ENCODE data around the gene ODF2. TPM values are rescaled to one million over a fixed set of nuclear protein-coding genes. Genes with fewer than 3 reads are reported as not detected.

ODF2 gene
- total and polyA plus RNA-seq, 2 of the 8 experiments (the other 6 are each of a cell fraction or from before 2014, with no cell fraction given): 5.6 to 17.9 TPM

GRCh38 chr9:128550226-128550625 is 94.4 kb downstream of the ODF2 start (continued):
- TF ChIP-seq TEAD4 (IDR thresholded peaks at IDR 0.05; ENCODE audit: low read depth, low read length) (no peak), YY1 (IDR thresholded peaks at IDR 0.05; ENCODE audit: low read depth, low read length) (no peak)

Small RNA genes lying within 50 kb of the gene (small RNA-seq; reads per million reads assigned to genes)
- not detected for gene RNU7-171P (ENCODE audit: insufficient read depth)

Other genes with a start within 250 kb of the ODF2 start
- 43.6 and 50.1 TPM in 2 replicates for gene GOLGA2, start 180.0 kb upstream of the ODF2 start, total RNA-seq (2021; fragmentation: NEBNext Ultra II Directional; extraction: Animal tissue kit (Norgen Biotek cat#: 25700))
- 13.1 and 15.9 TPM in 2 replicates for gene GOLGA2, start 180.0 kb upstream of the ODF2 start, polyA plus RNA-seq (2011; rRNA removed)
- gene SWI5, start 179.7 kb upstream of the ODF2 start, total RNA-seq (2021; fragmentation: NEBNext Ultra II Directional; extraction: Animal tissue kit (Norgen Biotek cat#: 25700)): 25.5 and 29.0 TPM in 2 replicates
- 54.6 and 59.5 TPM in 2 replicates for gene SWI5, start 179.7 kb upstream of the ODF2 start, polyA plus RNA-seq (2011; rRNA removed)
- gene TRUB2, start 133.6 kb upstream of the ODF2 start, total RNA-seq (2021; fragmentation: NEBNext Ultra II Directional; extraction: Animal tissue kit (Norgen Biotek cat#: 25700)): 37.8 and 39.7 TPM in 2 replicates
- 16.4 and 20.7 TPM in 2 replicates for gene TRUB2, start 133.6 kb upstream of the ODF2 start, polyA plus RNA-seq (2011; rRNA removed)
- gene COQ4, start 133.2 kb upstream of the ODF2 start, total RNA-seq (2021; fragmentation: NEBNext Ultra II Directional; extraction: Animal tissue kit (Norgen Biotek cat#: 25700)): 30.2 and 32.3 TPM in 2 replicates
- 58.8 and 79.2 TPM in 2 replicates for gene COQ4, start 133.2 kb upstream of the ODF2 start, polyA plus RNA-seq (2011; rRNA removed)
- gene SLC27A4, start 115.5 kb upstream of the ODF2 start, total RNA-seq (2021; fragmentation: NEBNext Ultra II Directional; extraction: Animal tissue kit (Norgen Biotek cat#: 25700)): 20.5 and 21.1 TPM in 2 replicates
- 14.9 and 23.1 TPM in 2 replicates for gene SLC27A4, start 115.5 kb upstream of the ODF2 start, polyA plus RNA-seq (2011; rRNA removed)
- gene URM1, start 84.6 kb upstream of the ODF2 start, total RNA-seq (2021; fragmentation: NEBNext Ultra II Directional; extraction: Animal tissue kit (Norgen Biotek cat#: 25700)): 60.5 and 62.3 TPM in 2 replicates
- 58.3 and 71.9 TPM in 2 replicates for gene URM1, start 84.6 kb upstream of the ODF2 start, polyA plus RNA-seq (2011; rRNA removed)
- 3.1 and 4.0 TPM in 2 replicates for gene CERCAM, start 35.1 kb upstream of the ODF2 start, total RNA-seq (2021; fragmentation: NEBNext Ultra II Directional; extraction: Animal tissue kit (Norgen Biotek cat#: 25700))
- gene CERCAM, start 35.1 kb upstream of the ODF2 start, polyA plus RNA-seq (2011; rRNA removed): 5.2 and 7.2 TPM in 2 replicates
- gene GLE1, start 48.7 kb downstream of the ODF2 start, total RNA-seq (2021; fragmentation: NEBNext Ultra II Directional; extraction: Animal tissue kit (Norgen Biotek cat#: 25700)): 14.9 and 15.1 TPM in 2 replicates
- 9.6 and 10.0 TPM in 2 replicates for gene GLE1, start 48.7 kb downstream of the ODF2 start, polyA plus RNA-seq (2011; rRNA removed)
- 209 and 216 TPM in 2 replicates for gene SPTAN1, start 96.6 kb downstream of the ODF2 start, total RNA-seq (2021; fragmentation: NEBNext Ultra II Directional; extraction: Animal tissue kit (Norgen Biotek cat#: 25700))
- 182 and 242 TPM in 2 replicates for gene SPTAN1, start 96.6 kb downstream of the ODF2 start, polyA plus RNA-seq (2011; rRNA removed)
- 58.0 and 60.4 TPM in 2 replicates for gene DYNC2I2, start 200.8 kb downstream of the ODF2 start, total RNA-seq (2021; fragmentation: NEBNext Ultra II Directional; extraction: Animal tissue kit (Norgen Biotek cat#: 25700))
- 78.5 and 113 TPM in 2 replicates for gene DYNC2I2, start 200.8 kb downstream of the ODF2 start, polyA plus RNA-seq (2011; rRNA removed)
- gene SET, start 233.2 kb downstream of the ODF2 start, total RNA-seq (2021; fragmentation: NEBNext Ultra II Directional; extraction: Animal tissue kit (Norgen Biotek cat#: 25700)): 1,327 and 1,345 TPM in 2 replicates
- gene SET, start 233.2 kb downstream of the ODF2 start, polyA plus RNA-seq (2011; rRNA removed): 466 and 513 TPM in 2 replicates
- gene PKN3, start 246.5 kb downstream of the ODF2 start, total RNA-seq (2021; fragmentation: NEBNext Ultra II Directional; extraction: Animal tissue kit (Norgen Biotek cat#: 25700)): 15.2 and 16.3 TPM in 2 replicates
- gene PKN3, start 246.5 kb downstream of the ODF2 start, polyA plus RNA-seq (2011; rRNA removed): 15.7 and 24.4 TPM in 2 replicates

Data from H1 (cell line).